Activated CD4-positive, alpha-beta T cell treated with anti-CD3 and anti-CD28 coated beads, Interleukin-2, amount 10 ng/mL, durations not matched to agents 24 days and 14 days (primary cell): ENCODE measurements around the gene CHST6. TPM values are rescaled to one million over a fixed set of nuclear protein-coding genes. Genes with fewer than 3 reads are reported as not detected.
A peak's percentile ranks its signal among the peaks of the same experiment; 100 is the strongest.
"Not testable (repeated sequence)": the region's sequence is repeated elsewhere in the genome, so short reads cannot be mapped to it uniquely, and the experiment has no call there.

ENCODE experiments used
- DNase-seq: peaks from one replicate; pipeline ENCODE4 v3.0.0; 2022
- H3K27ac Mint-ChIP-seq: one replicate; pipeline ENCODE4 v1.8.0; 2022; ENCODE audit warnings: mild to moderate bottlenecking, mixed read lengths
- H3K27me3 Mint-ChIP-seq: one replicate; pipeline ENCODE4 v1.8.0; 2022; ENCODE audit warnings: mixed read lengths
- H3K36me3 Mint-ChIP-seq: one replicate; pipeline ENCODE4 v1.8.0; 2022; ENCODE audit warnings: low read depth, mild to moderate bottlenecking, mixed read lengths
- H3K4me1 Mint-ChIP-seq: one replicate; pipeline ENCODE4 v1.8.0; 2021; ENCODE audit warnings: mixed read lengths
- H3K4me3 Mint-ChIP-seq: one replicate; pipeline ENCODE4 v1.8.0; 2022; ENCODE audit warnings: mild to moderate bottlenecking, moderate library complexity, mixed read lengths
- H3K9me3 Mint-ChIP-seq: one replicate; pipeline ENCODE4 v1.8.0; 2021; ENCODE audit warnings: mixed read lengths
- intact Hi-C: fragments of 100-400 bp; cut with micrococcal nuclease; formaldehyde crosslinking; loops from one replicate; pipeline ENCODE4 v1.15.1; 2023
- total RNA-seq: library from RNA; stranded (reverse); gene quantifications from 2 replicates; pipeline ENCODE4 v1.2.3, GENCODE V29; 2022

The CHST6 gene
- total RNA-seq, 1 donor from 2014 or later = not detected

- intact Hi-C loops = no loop called here
- no peak for DNase-seq
- Mint-ChIP-seq H3K4me1 (peaks cover 31% of the 10 kb centered on the region), H3K36me3 (peaks cover 18% of the 10 kb centered on the region), H3K27me3 (no peaks in the 10 kb centered on the region), H3K27ac (no peak overlapping the region), H3K9me3 (no peaks in the 10 kb centered on the region), H3K4me3 (no peak overlapping the region)
These were observed 37.2 kb downstream of the CHST6 start for GRCh38 chr16:75458029-75458428.

DNA sequence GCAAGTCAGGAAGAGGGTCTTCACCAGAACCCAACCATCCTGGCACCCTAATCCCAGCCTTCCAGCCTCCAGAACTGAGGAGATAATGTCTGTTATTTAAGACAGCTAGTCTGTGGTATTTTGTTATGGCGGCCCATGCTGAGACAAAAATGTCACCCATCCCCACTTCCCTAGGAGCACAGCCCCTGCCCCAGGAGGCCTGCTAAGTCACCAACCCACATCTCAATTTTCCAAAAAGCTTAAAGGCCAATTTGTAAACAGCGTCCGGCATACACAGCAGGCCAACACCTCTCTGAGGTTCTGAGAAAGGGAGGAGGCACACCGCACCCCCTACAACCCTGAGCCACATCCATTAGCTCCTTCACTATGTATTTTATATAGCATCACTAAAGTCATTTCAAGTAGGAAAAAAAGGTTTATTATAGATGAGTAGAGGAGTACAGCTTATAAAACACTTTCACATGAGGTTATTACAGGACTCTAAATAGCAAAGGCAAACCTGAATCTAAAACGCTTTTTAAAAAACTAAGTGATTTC, 37.7 kb downstream of the CHST6 start:
- Mint-ChIP-seq H3K9me3 (no peaks in the 10 kb centered on the region), H3K4me3 (no peak overlapping the region), H3K36me3 (peaks cover 18% of the 10 kb centered on the region), H3K27me3 (no peaks in the 10 kb centered on the region), H3K4me1 (peaks cover 27% of the 10 kb centered on the region), H3K27ac (no peak overlapping the region)
- DNase-seq = no peak
- intact Hi-C loops = no loop called here

DNA sequence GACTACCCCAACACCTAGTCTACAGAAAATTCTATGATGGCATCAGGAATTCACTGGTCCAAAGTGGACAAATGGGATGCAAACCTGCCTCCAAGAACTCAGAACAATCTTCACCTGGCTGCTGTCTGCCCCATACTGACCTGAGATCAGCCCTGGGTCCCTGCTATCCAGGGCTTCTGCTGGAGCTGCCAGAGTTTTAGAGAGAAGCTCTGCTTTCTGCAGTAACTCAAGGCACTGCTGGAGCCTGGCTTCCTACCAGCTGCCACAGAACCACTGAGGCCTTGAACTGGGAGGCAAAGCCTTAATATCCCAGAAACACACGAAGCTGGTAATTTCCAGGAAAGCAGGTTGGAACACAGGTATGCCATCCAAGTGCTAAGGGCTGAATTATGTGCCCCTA, 38.3 kb downstream of the CHST6 start:
- Mint-ChIP-seq H3K9me3 (no peaks in the 10 kb centered on the region), H3K27me3 (no peaks in the 10 kb centered on the region), H3K4me3 (no peak overlapping the region), H3K36me3 (peaks cover 16% of the 10 kb centered on the region), H3K4me1 (peaks cover 21% of the 10 kb centered on the region), H3K27ac (no peak overlapping the region)
- no peak for DNase-seq
- intact Hi-C loops = no loop called here

- H3K27ac Mint-ChIP-seq, H3K27me3 Mint-ChIP-seq, intact Hi-C loops, H3K4me3 Mint-ChIP-seq, DNase-seq, H3K9me3 Mint-ChIP-seq: not testable (repeated sequence)
- Mint-ChIP-seq H3K36me3 (peaks cover 15% of the 10 kb centered on the region), H3K4me1 (peaks cover 18% of the 10 kb centered on the region)
These were observed 38.8 kb downstream of the CHST6 start for GRCh38 chr16:75456486-75456885.

- intact Hi-C loops = no loop called here
- DNase-seq = no peak
- H3K27me3 Mint-ChIP-seq = no peaks in the 10 kb centered on the region
- no peak overlapping the region for H3K27ac Mint-ChIP-seq
- H3K4me1 Mint-ChIP-seq = peaks cover 14% of the 10 kb centered on the region
- H3K9me3 Mint-ChIP-seq = no peaks in the 10 kb centered on the region
- no peak overlapping the region for H3K4me3 Mint-ChIP-seq
- H3K36me3 Mint-ChIP-seq = peaks cover 22% of the 10 kb centered on the region
These were observed 39.6 kb downstream of the CHST6 start for GRCh38 chr16:75455677-75456076.

DNA sequence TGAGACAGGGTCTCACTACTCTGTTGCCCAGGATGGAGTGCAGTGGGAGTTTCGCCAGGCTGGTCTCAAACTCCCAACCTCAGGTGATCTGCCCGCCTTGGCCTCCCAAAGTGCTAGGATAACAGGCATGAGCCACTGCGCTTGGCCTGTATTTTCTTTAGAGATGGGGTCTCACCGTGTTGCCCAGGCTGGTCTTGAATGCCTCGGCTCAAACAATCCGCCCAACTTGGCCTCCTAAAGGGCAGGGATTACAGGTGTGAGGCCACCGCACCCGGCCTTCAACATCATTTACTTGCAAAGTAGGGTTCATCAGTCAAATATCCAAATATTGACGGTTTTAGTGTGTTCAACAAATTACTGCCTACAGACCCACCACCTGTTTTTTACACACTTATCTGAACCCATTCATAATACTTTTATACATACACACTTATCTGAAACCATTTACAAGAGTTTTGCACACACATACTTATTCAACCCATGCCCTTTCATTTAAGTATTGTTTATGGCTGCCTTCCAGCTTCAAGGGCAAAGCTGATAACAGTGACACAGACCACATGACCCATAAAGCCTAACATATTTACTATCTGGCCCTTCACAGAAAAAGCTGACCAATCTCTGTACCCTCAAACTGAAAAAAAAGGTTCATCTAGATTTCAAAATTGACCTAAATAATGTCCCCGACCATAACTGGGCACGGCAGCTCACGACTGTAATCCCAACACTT, 42.6 kb downstream of the CHST6 start:
- Mint-ChIP-seq H3K27ac (no peak overlapping the region), H3K27me3 (no peaks in the 10 kb centered on the region), H3K9me3 (no peaks in the 10 kb centered on the region), H3K36me3 (peaks cover 21% of the 10 kb centered on the region), H3K4me3 (no peak overlapping the region), H3K4me1 (peaks cover 5% of the 10 kb centered on the region)
- intact Hi-C loops = no loop called here
- DNase-seq = no peak

- no peak overlapping the region for H3K4me3 Mint-ChIP-seq
- no peak for DNase-seq
- peaks cover 2% of the 10 kb centered on the region for H3K4me1 Mint-ChIP-seq
These were observed 48.8 kb downstream of the CHST6 start for GRCh38 chr16:75446416-75446815.

DNA sequence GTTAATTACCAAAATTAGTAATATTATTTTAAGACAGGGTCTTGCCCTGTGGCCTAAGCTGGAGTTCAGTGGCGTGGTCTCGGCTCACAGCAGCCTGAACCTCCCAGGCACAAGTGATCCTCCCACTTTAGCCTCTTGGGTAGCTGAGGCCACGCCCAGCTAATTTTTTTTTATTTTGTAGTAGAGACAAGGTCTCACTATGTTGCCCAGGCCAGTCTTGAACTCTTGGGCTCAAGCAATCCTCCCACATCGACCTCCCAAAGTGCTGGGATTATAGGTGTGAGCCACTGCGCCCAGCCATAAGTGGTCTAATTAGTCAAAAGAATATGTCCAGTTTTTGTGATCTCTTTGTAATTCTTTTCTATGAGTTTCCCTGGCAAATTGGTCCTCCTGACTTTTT, 49.9 kb downstream of the CHST6 start:
- Mint-ChIP-seq H3K27me3 (no peaks in the 10 kb centered on the region), H3K9me3 (no peaks in the 10 kb centered on the region), H3K27ac (no peak overlapping the region), H3K4me3 (no peak overlapping the region), H3K4me1 (no peaks in the 10 kb centered on the region), H3K36me3 (peaks cover 10% of the 10 kb centered on the region)
- intact Hi-C loops = no loop called here
- no peak for DNase-seq

More at GRCh38 chr16:75446416-75446815, 48.8 kb downstream of the CHST6 start:
- intact Hi-C loops = no loop called here
- Mint-ChIP-seq H3K27ac (no peak overlapping the region), H3K36me3 (peaks cover 21% of the 10 kb centered on the region), H3K27me3 (no peaks in the 10 kb centered on the region), H3K9me3 (no peaks in the 10 kb centered on the region)

GRCh38 chr16:75443298-75443697, 51.9 kb downstream of the CHST6 start:
- H3K4me1 Mint-ChIP-seq = no peaks in the 10 kb centered on the region
- no peak overlapping the region for H3K4me3 Mint-ChIP-seq
- intact Hi-C loops = no loop called here
- no peak overlapping the region for H3K27ac Mint-ChIP-seq
- H3K9me3 Mint-ChIP-seq = no peaks in the 10 kb centered on the region
- H3K36me3 Mint-ChIP-seq = peaks cover 3% of the 10 kb centered on the region
- DNase-seq = no peak
- H3K27me3 Mint-ChIP-seq = no peaks in the 10 kb centered on the region

GRCh38 chr16:75433732-75434413, 61.4 kb downstream of the CHST6 start:
- Mint-ChIP-seq H3K9me3 (peaks cover 3% of the 10 kb centered on the region), H3K27me3 (no peaks in the 10 kb centered on the region), H3K4me3 (peak overlapping the region; percentile 83), H3K27ac (peak overlapping the region; percentile 94), H3K36me3 (peaks cover 13% of the 10 kb centered on the region), H3K4me1 (peaks cover 23% of the 10 kb centered on the region)
- intact Hi-C loops = loop anchor here (1.0 to 10.0 kb wide), 9 partner anchors 30 to 1757 kb away; partner anchors contain the start of genes ADAT1, GABARAPL2, MON1B and TMEM170A
- DNase-seq = peak; percentile 93

DNA sequence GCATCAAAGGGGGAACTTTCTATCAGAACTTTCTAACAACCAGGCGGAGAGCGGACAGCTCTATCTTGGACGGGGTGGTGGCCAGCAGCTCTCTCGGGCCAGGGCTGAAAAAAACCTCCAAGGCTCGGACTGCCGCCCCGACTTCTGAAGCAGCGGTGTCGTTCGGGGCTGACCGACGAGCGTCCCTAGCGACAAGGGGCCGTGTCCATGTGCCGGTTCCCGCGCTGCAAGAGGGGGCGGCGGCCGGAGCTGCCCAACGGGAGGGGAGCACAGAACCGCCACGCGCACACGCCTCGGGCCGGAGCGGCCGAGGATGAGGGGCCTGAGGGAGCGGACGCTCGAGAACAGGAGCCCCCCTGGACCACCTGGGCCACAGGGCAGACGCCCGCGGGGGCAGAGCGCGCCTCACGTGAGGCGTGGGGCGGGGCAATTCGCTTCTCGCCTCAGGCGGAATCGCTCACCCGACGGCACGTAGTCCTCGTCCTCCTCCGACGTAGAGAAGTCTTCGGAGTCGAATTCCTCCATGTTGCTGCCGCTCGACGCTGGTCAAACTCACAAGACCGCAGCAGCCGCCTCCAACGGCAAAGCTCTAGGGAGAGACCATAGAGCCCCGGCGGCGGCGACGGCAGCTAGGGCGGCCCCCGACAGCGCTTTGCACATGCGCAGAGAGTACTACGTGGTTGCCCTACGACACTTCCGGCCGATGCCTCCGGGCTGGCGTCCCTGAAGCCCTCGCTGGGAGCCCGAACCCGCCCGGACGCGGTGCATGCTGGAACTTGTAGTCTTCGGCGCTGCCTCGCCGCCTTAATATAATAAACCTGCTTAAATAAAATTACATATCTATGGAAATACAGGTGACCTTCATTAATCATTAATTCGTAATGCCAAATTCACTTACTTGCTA, 62.2 kb downstream of the CHST6 start, which contains the start of gene CFDP1:
Gene CFDP1 (minus strand): TSS at position 676 of the 904 bp plus-strand sequence. CDS start 151 bp downstream, at position 525.
- Mint-ChIP-seq H3K4me1 (peaks cover 23% of the 10 kb centered on the region), H3K36me3 (peaks cover 13% of the 10 kb centered on the region), H3K9me3 (peaks cover 3% of the 10 kb centered on the region), H3K27me3 (no peaks in the 10 kb centered on the region), H3K4me3 (peak within 1 kb of the TSS; percentile 83), H3K27ac (peak within 1 kb of the TSS; percentile 94)
- intact Hi-C loops = loop anchor here (1.0 to 10.0 kb wide), 9 partner anchors 30 to 1758 kb away; partner anchors contain the start of genes ADAT1, GABARAPL2, MON1B and TMEM170A
- peak; percentile 99 for DNase-seq

DNA sequence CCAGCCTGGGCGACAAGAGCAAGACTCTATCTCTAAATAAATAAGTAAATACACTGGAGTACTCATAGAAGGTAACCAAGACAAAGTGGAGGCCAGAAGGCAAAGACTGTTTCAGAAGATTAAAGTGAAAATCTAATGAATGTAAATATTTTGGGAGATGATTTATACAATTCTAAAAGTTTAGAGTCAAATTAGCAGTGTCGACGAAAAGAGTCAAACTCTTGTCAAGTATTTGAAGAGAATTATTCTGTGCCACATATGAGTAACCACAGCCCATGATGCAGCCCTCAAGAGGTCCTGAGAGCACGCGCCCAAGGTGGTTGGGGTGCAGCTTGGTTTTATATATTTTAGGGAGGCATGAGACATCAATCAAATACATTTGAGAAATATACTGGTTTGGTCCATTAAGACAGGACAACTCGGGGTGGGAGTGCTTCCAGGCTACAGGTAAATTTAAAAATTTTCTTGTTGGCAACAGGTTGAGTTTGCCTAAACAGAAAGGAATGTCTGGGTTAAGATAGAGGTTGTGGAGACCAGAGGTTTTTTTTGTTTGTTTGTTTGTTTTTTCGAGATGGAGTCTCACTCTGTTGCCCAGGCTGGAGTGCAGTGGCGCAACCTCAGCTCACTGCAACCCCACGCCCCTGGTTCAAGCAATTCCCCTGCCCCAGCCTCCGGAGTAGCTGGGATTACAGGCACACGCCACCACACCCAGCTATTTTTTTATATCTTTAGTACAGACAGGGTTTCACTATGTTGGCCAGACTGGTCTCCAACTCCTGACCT, 65.4 kb downstream of the CHST6 start:
- peaks cover 24% of the 10 kb centered on the region for H3K4me1 Mint-ChIP-seq
- peaks cover 19% of the 10 kb centered on the region for H3K36me3 Mint-ChIP-seq
- no peak overlapping the region for H3K27ac Mint-ChIP-seq
- H3K9me3 Mint-ChIP-seq = no peaks in the 10 kb centered on the region
- no peak overlapping the region for H3K4me3 Mint-ChIP-seq
- no peak for DNase-seq
- intact Hi-C loops = loop anchor here (10.0 kb wide), 1 partner anchor 445 kb away; the partner anchor contains the start of gene WDR59
- no peaks in the 10 kb centered on the region for H3K27me3 Mint-ChIP-seq

DNA sequence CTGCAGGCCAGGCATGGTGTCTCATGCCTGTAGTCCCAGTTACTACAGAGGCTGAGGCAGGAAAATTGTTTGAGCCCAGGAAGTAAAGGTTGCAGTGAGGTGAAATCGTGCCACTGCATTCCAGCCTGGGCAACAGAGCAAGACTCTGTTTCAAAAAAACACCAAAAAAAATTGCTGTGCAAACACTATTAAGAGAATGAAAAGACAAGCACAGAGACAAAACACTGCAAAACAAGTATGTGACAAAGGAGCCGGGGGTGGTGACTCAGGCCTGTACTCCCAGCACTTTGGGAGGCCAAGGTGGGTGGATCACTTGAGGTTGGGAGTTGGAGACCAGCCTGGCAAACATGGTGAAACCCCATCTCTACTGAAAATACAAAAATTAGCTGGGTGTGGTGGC, 68.7 kb downstream of the CHST6 start:
- H3K4me3 Mint-ChIP-seq, intact Hi-C loops, DNase-seq, H3K9me3 Mint-ChIP-seq, H3K27ac Mint-ChIP-seq, H3K27me3 Mint-ChIP-seq: not testable (repeated sequence)
- Mint-ChIP-seq H3K36me3 (peaks cover 15% of the 10 kb centered on the region), H3K4me1 (peaks cover 14% of the 10 kb centered on the region)
